Loucy (cell line): ENCODE results near the gene FAM234A.

Experiments used
- H2AFZ ChIP-seq: fragments of 200-600 bp; sonication (generic); 2 replicates; pipeline ENCODE4 v1.6.0; 2016; ENCODE audit warnings: antibody characterized with exemption, mild to moderate bottlenecking, low read length, moderate library complexity
- H3F3A ChIP-seq: fragments of 200-600 bp; 2 replicates; pipeline ENCODE4 v1.6.0; 2016; ENCODE audit warnings: antibody characterized with exemption, low read depth, mild to moderate bottlenecking
- H3K27me3 ChIP-seq: fragments of 200-600 bp; sonication (generic); 2 replicates; pipeline ENCODE4 v1.6.1; 2014; ENCODE audit warnings: low read length, mild to moderate bottlenecking; ENCODE audit not compliant: insufficient read depth, poor library complexity, severe bottlenecking
- H3K36me3 ChIP-seq: fragments of 200-600 bp; sonication (generic); 2 replicates; pipeline ENCODE4 v1.6.1; 2016; ENCODE audit warnings: low read length; ENCODE audit not compliant: insufficient read depth
- H3K4me1 ChIP-seq: fragments of 200-600 bp; sonication (generic); 2 replicates; pipeline ENCODE4 v1.5.1; 2014; ENCODE audit warnings: low read length, mild to moderate bottlenecking; ENCODE audit not compliant: insufficient read depth, poor library complexity, severe bottlenecking
- H3K4me2 ChIP-seq: fragments of 200-600 bp; sonication (generic); 2 replicates; pipeline ENCODE4 v1.6.0; 2014; ENCODE audit warnings: antibody characterized with exemption, low read length, low read depth, mild to moderate bottlenecking; ENCODE audit not compliant: poor library complexity, severe bottlenecking
- H3K4me3 ChIP-seq: fragments of 200-600 bp; sonication (generic); 2 replicates; pipeline ENCODE4 v1.5.1; 2014; ENCODE audit warnings: low read length, mild to moderate bottlenecking, mixed read lengths; ENCODE audit not compliant: poor library complexity, severe bottlenecking
- H3K79me2 ChIP-seq: fragments of 200-600 bp; sonication (generic); 2 replicates; pipeline ENCODE4 v1.6.1; 2014; ENCODE audit warnings: low read length; ENCODE audit not compliant: insufficient read depth
- H3K9ac ChIP-seq: fragments of 200-600 bp; sonication (generic); 2 replicates; pipeline ENCODE4 v1.6.0; 2014; ENCODE audit warnings: mild to moderate bottlenecking, low read depth, low read length, moderate library complexity; ENCODE audit not compliant: poor library complexity, severe bottlenecking
- H3K9me2 ChIP-seq: fragments of 200-600 bp; sonication (generic); replicated peaks from 2 replicates; pipeline ENCODE4 v1.6.1; 2016; ENCODE audit warnings: low read depth, low read length, mixed read lengths
- H3K9me3 ChIP-seq: fragments of 200-600 bp; sonication (generic); 2 replicates; pipeline ENCODE4 v1.6.1; 2014; ENCODE audit warnings: mild to moderate bottlenecking, antibody characterized with exemption, low read length, low read depth; ENCODE audit not compliant: insufficient read depth
- H4K20me1 ChIP-seq: fragments of 200-600 bp; sonication (generic); 2 replicates; pipeline ENCODE4 v1.6.0; 2014; ENCODE audit warnings: antibody characterized with exemption, low read length, mild to moderate bottlenecking; ENCODE audit not compliant: insufficient read depth, poor library complexity, severe bottlenecking
- CTCF ChIP-seq: fragments of 200-600 bp; sonication (generic); conservative IDR thresholded peaks from 2 replicates; pipeline ENCODE4 v1.5.1; 2014; ENCODE audit warnings: mild to moderate bottlenecking, antibody characterized with exemption, low read length
- EZH2phosphoT487 ChIP-seq: fragments of 200-600 bp; IDR thresholded peaks from 2 replicates; pipeline ENCODE4 v1.6.1; 2018; ENCODE audit warnings: antibody characterized with exemption, mild to moderate bottlenecking, moderate library complexity, borderline replicate concordance

The FAM234A gene

GRCh38 chr16:268141-269053, 33.8 kb downstream of the FAM234A start:
- TF ChIP-seq CTCF (no peak), EZH2phosphoT487 (no peak)
- no peaks in the 10 kb centered on the region for H4K20me1 ChIP-seq
- H3K4me2 ChIP-seq, result no peak overlapping the region

DNA sequence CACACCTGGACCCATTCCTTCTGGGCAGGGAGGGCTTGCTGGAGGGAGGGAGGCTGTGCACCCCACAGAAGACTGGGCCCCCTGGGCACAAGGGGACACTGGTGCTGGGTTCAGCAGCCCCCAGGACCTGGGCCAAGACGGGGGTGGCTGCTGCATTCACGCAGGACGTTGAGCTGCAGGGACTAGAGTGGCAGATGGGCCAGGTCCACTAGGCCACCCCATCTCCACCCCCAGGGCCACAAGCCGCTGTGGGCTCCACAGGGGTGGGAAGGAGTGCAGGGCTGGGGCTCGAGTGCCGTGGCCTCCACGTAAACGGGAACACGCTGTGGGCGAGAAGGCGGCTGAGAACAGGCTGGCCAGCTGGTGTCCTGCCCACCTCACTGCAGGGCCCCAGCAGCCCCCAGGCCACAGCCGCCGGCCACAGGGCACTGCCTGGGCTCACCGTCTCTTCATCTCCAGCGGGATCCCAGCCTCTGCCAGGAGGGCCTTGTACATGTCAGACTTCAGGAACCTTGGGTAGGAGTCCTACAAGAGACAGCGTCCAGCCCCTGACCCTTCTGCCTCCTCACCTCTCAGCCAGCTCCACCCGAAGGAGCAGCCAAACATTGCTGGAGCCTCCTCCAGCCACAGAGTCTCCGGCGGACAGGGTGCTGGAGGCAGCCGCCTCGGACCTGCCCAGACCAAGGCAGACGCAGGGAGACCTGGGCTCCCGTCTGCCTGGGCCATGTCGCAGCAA, 34.6 kb downstream of the FAM234A start:
- Histone ChIP-seq H3K27me3 (no peaks in the 10 kb centered on the region), H2AFZ (no peak overlapping the region), H3K9me2 (no peaks in the 10 kb centered on the region), H3K36me3 (no peaks in the 10 kb centered on the region), H3K9ac (no peak overlapping the region), H3K79me2 (no peaks in the 10 kb centered on the region), H3K4me3 (no peak overlapping the region), H3F3A (no peaks in the 10 kb centered on the region), H3K9me3 (no peaks in the 10 kb centered on the region), H3K4me1 (no peaks in the 10 kb centered on the region), H4K20me1 (no peaks in the 10 kb centered on the region), H3K4me2 (no peak overlapping the region)
- no peak for TF ChIP-seq EZH2phosphoT487
- TF ChIP-seq CTCF, result no peak

More at GRCh38 chr16:268141-269053, 33.8 kb downstream of the FAM234A start:
- Histone ChIP-seq H3K9me3 (no peaks in the 10 kb centered on the region), H3K36me3 (no peaks in the 10 kb centered on the region), H3F3A (no peaks in the 10 kb centered on the region), H2AFZ (no peak overlapping the region), H3K9ac (no peak overlapping the region), H3K4me1 (no peaks in the 10 kb centered on the region), H3K79me2 (no peaks in the 10 kb centered on the region), H3K27me3 (no peaks in the 10 kb centered on the region), H3K4me3 (no peak overlapping the region), H3K9me2 (no peaks in the 10 kb centered on the region)

DNA sequence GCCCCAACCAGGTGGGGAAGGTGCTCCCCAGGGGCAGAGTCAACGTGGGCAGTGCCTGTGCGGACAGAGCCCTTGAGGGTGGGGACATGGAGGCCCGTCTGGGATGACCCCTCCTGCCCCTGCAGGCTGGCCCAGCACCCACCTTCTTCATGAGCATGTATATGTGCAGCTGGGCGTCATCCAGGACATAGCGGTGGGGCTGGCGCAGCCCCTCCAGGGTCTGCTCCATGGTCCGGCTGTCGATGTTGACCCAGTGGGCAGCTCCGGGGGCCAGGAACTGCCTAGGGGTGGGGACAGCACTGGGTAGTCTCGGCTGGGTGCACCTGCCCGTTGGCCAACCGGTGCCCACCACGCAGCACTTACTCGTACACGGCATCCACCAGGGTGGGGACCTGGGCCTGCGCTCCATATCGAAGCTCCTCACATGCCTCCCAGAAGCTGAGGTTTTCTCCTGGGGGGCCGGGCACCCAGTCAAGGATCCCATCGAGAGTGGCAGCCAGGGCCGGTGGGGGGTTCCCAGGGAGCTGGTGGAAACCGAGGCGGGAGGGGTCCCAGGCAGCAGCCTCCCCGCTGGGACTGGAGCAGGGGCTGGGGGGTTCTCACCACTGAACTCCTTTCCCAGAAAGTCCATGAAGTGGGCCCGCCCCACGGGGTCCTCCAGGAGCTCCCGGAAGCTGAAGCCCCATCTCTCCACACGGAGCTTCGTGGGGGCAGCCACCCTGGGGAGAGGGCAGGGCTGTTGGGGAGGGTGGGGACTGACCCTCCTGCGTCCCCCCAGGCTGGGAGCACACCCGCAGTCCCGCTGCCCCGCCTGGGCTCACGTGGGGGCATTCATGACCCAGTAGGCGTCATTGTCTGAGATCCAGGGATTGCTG, 36.0 kb downstream of the FAM234A start:
- no peak overlapping the region for H3K4me2 ChIP-seq
- no peaks in the 10 kb centered on the region for H4K20me1 ChIP-seq
- no peaks in the 10 kb centered on the region for H3K4me1 ChIP-seq
- no peaks in the 10 kb centered on the region for H3K27me3 ChIP-seq
- H3F3A ChIP-seq, result no peaks in the 10 kb centered on the region
- H3K36me3 ChIP-seq, result no peaks in the 10 kb centered on the region
- no peaks in the 10 kb centered on the region for H3K79me2 ChIP-seq
- no peak overlapping the region for H3K4me3 ChIP-seq
- no peak overlapping the region for H2AFZ ChIP-seq
- TF ChIP-seq EZH2phosphoT487, result no peak
- H3K9me2 ChIP-seq, result no peaks in the 10 kb centered on the region
- no peak overlapping the region for H3K9ac ChIP-seq
- no peaks in the 10 kb centered on the region for H3K9me3 ChIP-seq
